ENCODE results near the gene GLB1L.
"Not testable (repeated sequence)": the region's sequence is repeated elsewhere in the genome, so short reads cannot be mapped to it uniquely, and the experiment has no call there.

The GLB1L gene

DNA sequence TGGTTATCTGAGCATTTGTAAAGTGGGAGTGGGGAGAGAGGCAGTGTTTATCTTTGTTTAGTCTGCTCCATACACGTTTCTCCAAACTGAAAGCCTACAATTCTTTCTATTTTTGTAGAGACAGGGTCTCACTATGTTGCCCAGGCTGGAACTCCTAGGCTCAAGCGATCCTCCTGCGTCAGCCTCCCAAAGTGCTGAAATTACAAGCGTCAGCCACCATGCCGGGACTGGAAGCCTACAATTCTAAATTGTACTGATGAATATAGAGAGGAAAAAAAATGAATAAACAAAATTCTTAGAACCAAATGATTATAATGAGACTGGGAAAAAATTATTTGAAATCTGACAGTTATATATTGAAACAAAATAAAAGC, 40.1 kb downstream of the GLB1L start:
- DNase-seq, result no peak

DNA sequence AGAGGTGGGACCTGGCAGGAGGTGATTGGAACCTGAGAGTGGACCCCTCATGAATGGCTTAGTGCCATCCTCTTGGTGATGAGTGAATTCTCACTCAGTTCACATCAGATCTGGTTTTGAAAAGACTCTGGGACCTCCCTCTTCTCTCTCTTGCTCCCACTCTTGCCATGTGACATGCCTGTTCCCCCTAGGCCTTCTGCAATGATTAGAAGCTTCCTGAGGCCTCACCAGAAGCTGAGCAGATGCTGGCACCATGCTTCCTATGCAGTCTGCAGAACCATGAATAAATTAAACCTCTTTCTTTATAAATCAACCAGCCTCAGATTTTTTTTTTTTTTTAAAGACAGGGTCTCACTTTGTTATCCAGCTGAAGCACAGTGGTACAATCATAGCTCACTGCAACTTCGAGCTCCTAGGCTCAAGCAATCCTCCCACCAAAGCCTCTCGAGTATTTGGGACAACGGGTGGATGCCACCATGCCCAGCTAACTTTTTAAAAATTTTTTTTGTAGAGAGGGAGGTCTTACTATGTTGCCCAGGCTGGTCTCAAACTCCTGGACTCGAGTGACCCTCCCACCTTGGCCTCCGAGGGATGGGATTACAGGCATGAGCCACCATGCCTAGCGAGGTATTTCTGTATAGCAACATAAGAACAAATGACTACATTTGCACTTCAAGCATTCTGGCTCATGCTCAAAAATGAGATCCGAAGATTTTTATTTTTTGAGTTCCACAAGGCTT, 40.6 kb downstream of the GLB1L start:
- no peak for DNase-seq

DNA sequence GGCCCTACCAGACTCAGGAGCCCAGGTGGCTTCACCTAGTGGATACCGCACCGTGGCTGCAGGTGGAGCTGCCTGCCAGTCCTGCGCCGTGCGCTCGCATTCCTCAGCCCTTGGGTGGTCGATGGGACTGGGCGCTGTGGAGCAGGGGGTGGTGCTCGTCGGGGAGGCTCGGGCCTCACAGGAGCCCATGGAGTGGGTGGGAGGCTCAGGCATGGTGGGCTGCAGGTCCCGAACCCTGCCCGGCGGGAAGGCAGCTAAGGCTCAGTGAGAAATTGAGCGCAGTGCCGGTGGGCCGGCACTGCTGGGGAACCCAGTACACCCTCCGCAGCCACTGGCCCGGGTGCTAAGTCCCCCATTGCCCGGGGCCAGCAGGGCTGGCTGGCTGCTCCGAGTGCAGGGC, 43.9 kb downstream of the GLB1L start:
- not testable (repeated sequence) for DNase-seq

DNA sequence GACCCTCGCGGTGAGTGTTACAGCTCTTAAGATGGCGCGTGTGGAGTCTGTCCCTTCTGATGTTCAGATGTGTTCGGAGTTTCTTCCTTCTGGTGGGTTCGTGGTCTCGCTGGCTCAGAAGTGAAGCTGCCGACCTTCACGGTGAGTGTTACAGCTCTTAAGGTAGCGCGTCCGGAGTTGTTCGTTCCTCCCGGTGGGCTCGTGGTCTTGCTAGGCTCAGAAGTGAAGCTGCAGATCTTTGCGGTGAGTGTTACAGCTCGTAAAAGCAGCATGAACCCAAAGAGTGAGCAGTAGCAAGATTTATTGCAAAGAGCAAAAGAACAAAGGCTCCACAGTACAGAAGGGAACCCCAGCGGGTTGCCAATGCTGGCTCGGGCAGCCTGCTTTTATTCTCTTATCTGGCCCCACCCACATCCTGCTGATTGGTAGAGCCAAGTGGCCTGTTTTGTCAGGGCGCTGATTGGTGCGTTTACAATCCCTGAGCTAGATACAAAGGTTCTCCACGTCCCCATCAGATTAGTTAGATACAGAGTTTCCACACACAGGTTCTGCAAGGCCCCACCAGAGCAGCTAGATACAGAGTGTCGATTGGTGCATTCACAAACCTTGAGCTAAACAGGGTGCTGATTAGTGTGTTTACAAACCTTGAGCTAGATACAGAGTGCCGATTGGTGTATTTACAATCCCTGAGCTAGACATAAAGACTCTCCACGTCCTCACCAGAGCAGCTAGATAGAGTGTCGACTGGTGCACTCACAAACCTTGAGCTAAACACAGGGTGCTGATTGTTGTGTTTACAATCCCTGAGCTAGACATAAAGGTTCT, 44.5 kb downstream of the GLB1L start:
- DNase-seq, result not testable (repeated sequence)

- DNase-seq, result no peak
Observed at GRCh38 chr2:219199470-219200211, 45.6 kb downstream of the GLB1L start.

DNA sequence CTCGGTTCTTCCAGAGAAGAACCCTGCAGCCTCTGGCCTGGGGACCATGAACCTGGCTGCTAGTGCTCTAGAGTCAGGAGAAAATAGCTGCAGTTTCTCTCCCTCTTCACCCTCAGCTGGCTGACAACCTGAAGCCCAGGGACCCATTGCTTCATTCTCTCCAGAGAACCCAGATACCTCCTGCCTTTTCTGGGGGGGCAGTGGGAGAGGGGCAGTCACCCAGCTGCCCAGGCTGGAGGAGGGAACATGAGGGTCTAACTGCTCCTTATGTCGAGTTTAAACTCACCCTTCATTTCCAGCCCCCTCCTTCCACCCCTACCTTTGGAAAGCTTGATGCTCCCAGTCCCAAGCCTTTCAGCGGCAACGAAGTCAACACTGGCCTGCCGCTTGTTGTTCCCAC, 46.3 kb downstream of the GLB1L start:
- DNase-seq, result no peak

- no peak for DNase-seq
Observed at GRCh38 chr2:219197388-219197787, 47.9 kb downstream of the GLB1L start.

DNA sequence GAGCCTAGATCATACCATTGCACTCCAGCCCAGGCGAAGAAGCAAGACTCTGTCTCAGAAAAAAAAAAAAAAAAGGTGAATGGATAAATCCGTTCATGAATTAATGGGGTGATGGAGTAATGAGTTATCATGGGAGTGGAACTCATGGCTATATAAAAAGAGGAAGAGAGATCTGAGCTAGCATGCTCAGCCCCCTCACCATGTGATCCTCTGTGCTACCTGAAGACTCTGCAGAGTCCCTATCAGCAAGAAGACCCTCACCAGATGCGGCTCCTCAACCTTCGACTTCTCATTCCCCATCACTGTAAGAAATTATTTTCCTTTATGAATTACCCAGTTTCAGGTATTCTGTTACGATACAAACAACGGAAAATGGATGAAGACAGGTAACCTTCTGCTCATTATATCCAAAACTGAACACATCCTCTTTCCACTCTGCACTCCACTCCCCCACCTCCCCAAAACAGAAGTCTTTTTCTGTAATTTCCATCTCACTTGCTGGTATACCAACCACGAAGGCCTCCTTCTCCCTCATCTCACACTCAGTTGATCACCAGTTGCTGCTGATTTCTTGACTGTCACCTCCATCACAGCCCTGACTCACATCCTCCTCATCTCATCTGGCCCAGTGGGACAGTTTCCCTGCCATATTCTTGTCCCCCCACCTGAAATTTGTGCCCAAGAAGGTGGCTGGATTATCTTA, 58.3 kb downstream of the GLB1L start:
- no peak for DNase-seq
